Stomach (tissue), 9 donors: Measurements from ENCODE around the gene PPP1R37. TPM values are rescaled to one million over a fixed set of nuclear protein-coding genes. Genes with fewer than 3 reads are reported as not detected.

Source experiments
- DNase-seq, 2 donors: peaks; one replicate each; pipeline versions ENCODE4 v3.0.0 to v3.0.0-alpha.2; 2013 to 2019
- H3K27ac ChIP-seq, 5 donors: fragments of 200-600 bp in 4 of 5; sonication (generic) in 4 of 5; one replicate each; pipeline ENCODE4 v1.5.1; 2013 to 2019; ENCODE audit warnings: mild to moderate bottlenecking in 1 of 5, moderate library complexity in 1 of 5
- H3K27me3 ChIP-seq, 3 donors: fragments of 200-600 bp; sonication (generic); one replicate each; pipeline ENCODE4 v1.5.1; 2017 to 2019; ENCODE audit warnings: mixed run types in 1 of 3
- H3K36me3 ChIP-seq, 4 donors: fragments of 200-600 bp; sonication (generic); 1 replicate in 3 of 4; 2 replicates in 1 of 4; pipeline ENCODE4 v1.5.1; 2016 to 2019
- H3K4me1 ChIP-seq, 4 donors: fragments of 200-600 bp; sonication (generic); one replicate each; pipeline ENCODE4 v1.5.1; 2016 to 2019
- H3K4me3 ChIP-seq, 4 donors: fragments of 200-600 bp; sonication (generic) in 3 of 4; one replicate each; pipeline ENCODE4 v1.5.1; 2016 to 2019; ENCODE audit warnings: mild to moderate bottlenecking in 1 of 4
- H3K9me3 ChIP-seq, 4 donors: fragments of 200-600 bp; sonication (generic); one replicate each; pipeline ENCODE4 v1.5.1; 2016 to 2019
- EP300 ChIP-seq: sonication (generic); formaldehyde crosslinking; IDR thresholded peaks from one replicate; pipeline ENCODE4 v1.6.1; 2017; ENCODE audit warnings: antibody characterized with exemption
- POLR2A ChIP-seq, 4 donors: fragments of 450-650 bp; IDR thresholded peaks; one replicate each; pipeline ENCODE4 v1.6.1; 2016; ENCODE audit warnings: antibody characterized with exemption in 4 of 4, control low read depth in 2 of 4, mild to moderate bottlenecking in 1 of 4, moderate library complexity in 1 of 4
- POLR2AphosphoS5 ChIP-seq, 3 donors: sonication (generic); formaldehyde crosslinking; IDR thresholded peaks; one replicate each; pipeline ENCODE4 v1.6.1; 2016; ENCODE audit warnings: antibody characterized with exemption in 3 of 3
- WGBS, 5 donors: extraction: QIAGEN DNeasy Blood & Tissue Kit in 3 of 5; methylation state at CpG; one replicate each; pipeline versions ENCODE4 v1.1.5 to v1.1.7; 2013 to 2018; 5-methylcytosine and 5-hydroxymethylcytosine counted together
- intact Hi-C: fragments of 100-400 bp; cut with DNase I; formaldehyde crosslinking; loops from one replicate; pipeline ENCODE4 v1.15.1; 2023; ENCODE audit warnings: low total_unique reads
- polyA plus RNA-seq, 3 donors: library from polyadenylated mRNA; stranded (reverse); fragments of 200-250 nt; gene quantifications; one replicate each; pipeline ENCODE4 v1.2.3, GENCODE V29; 2013
- total RNA-seq, 5 donors: library from RNA; depleted of rRNA; stranded (reverse); fragments of >200 nt; gene quantifications; one replicate each; pipeline versions ENCODE4 v1.1.0 to v1.2.3, GENCODE V29; 2014 to 2016
- TF ChIP-seq, protein P1 (sequence below), 7 experiments: fragments of 450-650 bp in 4 of 7; fragments of 200-600 bp in 3 of 7; sonication (generic) in 3 of 7; IDR thresholded peaks; one replicate each; pipeline ENCODE4 v1.5.1; 2016 to 2019; ENCODE audit warnings: antibody characterized with exemption in 7 of 7, control low read depth in 2 of 7, mild to moderate bottlenecking in 1 of 7
- donor health status: healthy with polysubstance abuse.
- donor health status: Bipolar disorder and iron deficiency.
- donor health status: healthy.

Gene PPP1R37
- total and polyA plus RNA-seq, 8 donors: 25.7 to 268 (median 53.9) TPM

DNA sequence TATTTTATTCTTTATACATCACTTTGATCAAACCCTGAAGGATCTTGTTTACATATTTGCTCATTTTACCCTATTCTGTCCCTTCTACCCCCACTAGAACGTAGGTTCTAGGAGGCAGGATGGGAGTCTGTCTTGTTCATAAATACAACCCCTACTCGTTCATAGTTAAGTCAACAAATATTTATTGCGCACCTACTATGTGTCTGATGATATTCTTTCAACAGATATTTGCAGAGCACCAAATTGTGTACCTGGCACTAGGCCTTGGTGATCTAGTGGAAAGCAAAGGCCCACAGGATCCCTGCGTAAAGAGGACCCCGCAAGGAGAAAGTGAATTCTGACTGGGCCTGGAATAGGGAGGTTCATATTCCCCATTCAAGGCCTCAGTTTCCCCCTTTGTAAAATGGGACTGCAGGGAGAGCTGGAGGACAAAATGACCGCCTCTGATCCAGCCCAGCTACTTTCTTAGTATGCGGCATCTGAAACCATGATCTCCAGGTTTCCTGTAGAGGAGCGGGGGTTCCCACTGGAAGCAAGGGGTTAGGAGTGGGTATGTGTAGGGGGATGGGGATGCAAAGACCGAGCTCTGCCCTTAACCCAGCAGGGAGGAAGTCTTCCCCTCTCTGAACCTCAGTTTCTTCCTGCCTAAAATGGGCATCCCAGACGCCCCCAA lies 14.5 kb upstream of the PPP1R37 start:
- Histone ChIP-seq H3K9me3 (no peaks in the 10 kb centered on the region), H3K27ac (peak overlapping the region; percentile 83 to 87 (median 86)), H3K36me3 (peaks cover 0 to 25% (median 20%) of the 10 kb centered on the region in 4 donors), H3K4me3 (peak overlapping the region; percentile 76 to 97 (median 78)), H3K4me1 (peaks cover 22 to 83% (median 62%) of the 10 kb centered on the region in 4 donors), H3K27me3 (no peaks in the 10 kb centered on the region)
- WGBS, 5 donors: 55 to 69% (median 60%) methylated on average over 9 to 10 of the region's 10 CpGs
- DNase-seq: no peak
- intact Hi-C loops: no loop called here
- TF ChIP-seq POLR2A (IDR thresholded peaks at IDR 0.05) (no peak), POLR2AphosphoS5 (IDR thresholded peaks at IDR 0.05) (no peak), EP300 (no peak)
- TF ChIP-seq, protein P1, sequence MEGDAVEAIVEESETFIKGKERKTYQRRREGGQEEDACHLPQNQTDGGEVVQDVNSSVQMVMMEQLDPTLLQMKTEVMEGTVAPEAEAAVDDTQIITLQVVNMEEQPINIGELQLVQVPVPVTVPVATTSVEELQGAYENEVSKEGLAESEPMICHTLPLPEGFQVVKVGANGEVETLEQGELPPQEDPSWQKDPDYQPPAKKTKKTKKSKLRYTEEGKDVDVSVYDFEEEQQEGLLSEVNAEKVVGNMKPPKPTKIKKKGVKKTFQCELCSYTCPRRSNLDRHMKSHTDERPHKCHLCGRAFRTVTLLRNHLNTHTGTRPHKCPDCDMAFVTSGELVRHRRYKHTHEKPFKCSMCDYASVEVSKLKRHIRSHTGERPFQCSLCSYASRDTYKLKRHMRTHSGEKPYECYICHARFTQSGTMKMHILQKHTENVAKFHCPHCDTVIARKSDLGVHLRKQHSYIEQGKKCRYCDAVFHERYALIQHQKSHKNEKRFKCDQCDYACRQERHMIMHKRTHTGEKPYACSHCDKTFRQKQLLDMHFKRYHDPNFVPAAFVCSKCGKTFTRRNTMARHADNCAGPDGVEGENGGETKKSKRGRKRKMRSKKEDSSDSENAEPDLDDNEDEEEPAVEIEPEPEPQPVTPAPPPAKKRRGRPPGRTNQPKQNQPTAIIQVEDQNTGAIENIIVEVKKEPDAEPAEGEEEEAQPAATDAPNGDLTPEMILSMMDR (IDR thresholded peaks at IDR 0.05): no peak

DNA sequence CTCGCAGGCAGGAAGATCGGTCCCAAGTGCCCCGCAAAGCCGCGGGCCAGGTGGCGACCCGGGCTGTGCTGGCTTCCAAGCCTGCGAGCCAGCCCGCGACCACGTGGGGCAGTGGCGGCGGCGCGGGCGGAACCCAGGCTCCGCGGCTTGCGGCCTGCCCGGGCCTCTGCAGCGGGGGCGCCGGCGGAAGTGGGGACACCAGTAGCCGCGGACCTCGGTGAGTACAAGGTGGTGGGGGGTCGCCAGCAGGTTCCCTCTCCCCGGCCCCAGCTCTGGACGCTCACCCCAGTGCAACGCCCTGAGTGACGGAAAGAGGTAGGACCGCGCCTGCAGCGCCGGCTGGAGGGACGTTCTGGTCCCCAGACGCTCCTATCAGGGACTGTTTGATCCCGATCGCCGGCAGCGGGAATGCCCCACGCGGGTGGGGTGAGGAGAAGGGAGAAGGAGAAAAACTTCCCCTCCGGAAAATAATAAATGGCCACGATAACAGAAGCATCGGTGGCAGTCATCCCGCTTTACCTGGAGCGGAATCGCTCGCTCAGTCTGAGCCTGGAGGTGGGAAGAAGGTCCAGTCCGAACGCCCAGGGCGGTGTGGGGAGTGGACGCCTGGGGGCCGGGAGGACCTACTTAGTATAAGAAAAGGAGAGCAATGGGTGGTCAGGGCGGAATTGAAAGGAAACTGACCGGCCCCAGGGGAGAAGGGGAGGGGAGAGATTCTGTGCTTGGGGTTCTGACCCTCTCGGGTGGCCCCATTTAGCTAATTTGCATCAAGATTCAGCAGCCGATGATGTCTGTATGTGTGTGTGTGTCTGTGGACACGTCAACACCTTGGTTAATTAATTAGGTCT lies 13.7 kb upstream of the PPP1R37 start, which contains the start of gene GEMIN7:
GEMIN7 (plus strand) TSS at position 198 of the 848 bp plus-strand sequence. CDS start 10,855 bp downstream, outside the sequence.
- peak; percentile 84 to 91 for DNase-seq
- H3K4me1 ChIP-seq: peaks cover 22 to 76% (median 60%) of the 10 kb centered on the region in 4 donors
- peaks cover 0 to 33% (median 22%) of the 10 kb centered on the region in 4 donors for H3K36me3 ChIP-seq
- peak within 1 kb of the TSS; percentile 83 to 87 (median 86) for H3K27ac ChIP-seq
- intact Hi-C loops: no loop called here
- H3K4me3 ChIP-seq: peak within 1 kb of the TSS; percentile 76 to 97 (median 78)
- WGBS, 5 donors: 0 to 1% (median 1%) methylated on average over 28 to 61 of the region's 61 CpGs
- H3K27me3 ChIP-seq: no peaks in the 10 kb centered on the region
- H3K9me3 ChIP-seq: no peaks in the 10 kb centered on the region
- TF ChIP-seq POLR2A (IDR thresholded peaks at IDR 0.05): peak in 1 of 4 donors; percentile 21
- TF ChIP-seq, protein P1 (IDR thresholded peaks at IDR 0.05): no peak
- peak; percentile 53 to 69 (median 67) for TF ChIP-seq POLR2AphosphoS5 (IDR thresholded peaks at IDR 0.05)
- TF ChIP-seq EP300: no peak

DNA sequence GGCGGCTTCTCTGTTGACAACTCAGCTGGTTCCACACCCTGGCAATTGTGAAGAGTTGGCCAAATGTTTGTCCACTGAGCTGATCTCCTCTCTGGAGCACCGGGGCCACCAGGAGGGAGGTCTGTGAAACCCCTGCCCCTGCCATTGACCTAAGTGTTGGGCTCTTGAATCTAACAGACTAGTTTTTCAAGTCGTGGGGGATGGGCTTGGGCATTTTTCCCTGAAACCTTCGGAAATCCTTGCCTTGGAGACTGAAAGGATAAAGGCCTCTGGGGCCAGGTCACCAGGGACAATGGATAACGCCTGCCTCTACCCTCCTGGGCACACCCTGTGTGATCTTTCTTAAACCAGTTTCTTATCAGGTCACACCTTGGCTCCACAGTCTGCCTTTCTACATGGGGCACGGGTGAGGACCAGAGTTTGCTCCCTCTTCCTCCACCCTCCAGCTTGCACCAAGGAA lies 13.0 kb upstream of the PPP1R37 start:
- H3K4me3 ChIP-seq: peak overlapping the region; percentile 76 to 97 (median 78)
- H3K9me3 ChIP-seq: no peaks in the 10 kb centered on the region
- H3K36me3 ChIP-seq: peaks cover 0 to 39% (median 29%) of the 10 kb centered on the region in 4 donors
- no peak for TF ChIP-seq EP300
- no peak for TF ChIP-seq POLR2A (IDR thresholded peaks at IDR 0.05)
- TF ChIP-seq POLR2AphosphoS5 (IDR thresholded peaks at IDR 0.05): peak in 1 of 3 donors; percentile 59
- peak; percentile 52 to 66 for DNase-seq
- no peaks in the 10 kb centered on the region for H3K27me3 ChIP-seq
- H3K4me1 ChIP-seq: peaks cover 22 to 69% (median 56%) of the 10 kb centered on the region in 4 donors
- peak overlapping the region; percentile 83 to 87 (median 86) for H3K27ac ChIP-seq
- WGBS, 5 donors: 3 to 10% (median 4%) methylated on average over 5 to 6 of the region's 6 CpGs
- intact Hi-C loops: no loop called here

DNA sequence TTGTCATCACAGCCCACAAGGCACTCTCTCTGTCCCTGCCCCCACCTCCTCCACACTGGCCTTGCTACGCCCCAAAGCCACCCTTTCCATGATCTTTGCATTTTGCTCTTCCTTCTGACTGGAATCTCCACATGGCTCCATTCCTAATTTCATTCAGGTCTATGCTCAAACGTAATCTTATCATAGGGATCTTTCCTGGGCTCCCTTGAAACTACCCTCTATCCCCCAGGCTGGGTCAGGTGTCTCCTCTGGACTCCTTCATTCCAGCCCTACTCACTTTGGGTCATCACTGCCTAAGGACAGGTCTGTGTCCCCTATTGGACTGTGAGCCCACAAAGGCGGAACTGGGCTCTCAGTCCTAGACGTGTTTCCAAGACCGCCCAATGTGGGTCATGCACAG lies 10.8 kb upstream of the PPP1R37 start:
- peaks cover 15 to 54% (median 37%) of the 10 kb centered on the region in 4 donors for H3K4me1 ChIP-seq
- intact Hi-C loops: no loop called here
- WGBS, 5 donors: 90 to 94% (median 91%) methylated on average over 5 of the region's 5 CpGs
- H3K27ac ChIP-seq: no peak overlapping the region
- TF ChIP-seq, protein P1 (IDR thresholded peaks at IDR 0.05): no peak
- no peak for TF ChIP-seq POLR2AphosphoS5 (IDR thresholded peaks at IDR 0.05)
- no peak for TF ChIP-seq POLR2A (IDR thresholded peaks at IDR 0.05)
- TF ChIP-seq EP300: no peak
- H3K9me3 ChIP-seq: no peaks in the 10 kb centered on the region
- no peaks in the 10 kb centered on the region for H3K27me3 ChIP-seq
- H3K36me3 ChIP-seq: peaks cover 0 to 57% (median 41%) of the 10 kb centered on the region in 4 donors
- no peak for DNase-seq
- no peak overlapping the region for H3K4me3 ChIP-seq
